Esophagus squamous epithelium (tissue), 5 donors: ENCODE measurements around the gene TAF7. TPM values are rescaled to one million over a fixed set of nuclear protein-coding genes. Genes with fewer than 3 reads are reported as not detected.

Experiments
- DNase-seq: peaks from one replicate; lab custom pipeline; 2025; lab: John Stamatoyannopoulos, UW
- H3K27ac ChIP-seq, 4 donors: fragments of 200-600 bp; sonication (generic); one replicate each; pipeline ENCODE4 v1.5.1; 2016 to 2019; ENCODE audit warnings: mild to moderate bottlenecking in 1 of 4
- H3K27me3 ChIP-seq, 4 donors: fragments of 200-600 bp; sonication (generic); 1 replicate in 3 of 4; 2 replicates in 1 of 4; pipeline versions ENCODE4 v1.5.1 to v1.6.0; 2017 to 2021; ENCODE audit warnings: antibody characterized with exemption in 1 of 4
- H3K36me3 ChIP-seq, 3 donors: fragments of 200-600 bp; sonication (generic); one replicate each; pipeline ENCODE4 v1.5.1; 2016 to 2019
- H3K4me1 ChIP-seq, 3 donors: fragments of 200-600 bp; sonication (generic); one replicate each; pipeline ENCODE4 v1.5.1; 2017 to 2019
- H3K4me3 ChIP-seq, 4 donors: fragments of 200-600 bp; sonication (generic); 1 replicate in 3 of 4; 2 replicates in 1 of 4; pipeline ENCODE4 v1.5.1; 2016 to 2019; ENCODE audit warnings: mild to moderate bottlenecking in 2 of 4, moderate library complexity in 1 of 4
- H3K9me3 ChIP-seq, 3 donors: fragments of 200-600 bp; sonication (generic); one replicate each; pipeline ENCODE4 v1.5.1; 2016 to 2019
- CTCF ChIP-seq, 6 experiments: fragments of 450-650 bp in 4 of 6; fragments of 200-600 bp in 2 of 6; sonication (generic) in 2 of 6; IDR thresholded peaks; one replicate each; pipeline ENCODE4 v1.5.1; 2016 to 2019; ENCODE audit warnings: antibody characterized with exemption in 6 of 6, mild to moderate bottlenecking in 4 of 6, moderate library complexity in 4 of 6
- POLR2A ChIP-seq, 4 donors: fragments of 450-650 bp; IDR thresholded peaks; one replicate each; pipeline ENCODE4 v1.6.1; 2017; ENCODE audit warnings: antibody characterized with exemption in 4 of 4, mild to moderate bottlenecking in 4 of 4, moderate library complexity in 3 of 4
- WGBS, 2 donors: methylation state at CpG; one replicate each; pipeline ENCODE4 v1.1.5; 2018; 5-methylcytosine and 5-hydroxymethylcytosine counted together
- intact Hi-C: fragments of 100-400 bp; cut with DNase I; formaldehyde crosslinking; loops from one replicate; pipeline ENCODE4 v1.15.0; 2022
- total RNA-seq, 4 donors: library from RNA; depleted of rRNA; stranded (reverse); fragments of >200 nt; gene quantifications; one replicate each; pipeline ENCODE4 v1.1.0, GENCODE V29; 2016
- donor health status: DM: yes; HTN: yes; CAD: no.

The TAF7 gene
- total RNA-seq, 4 donors from 2014 or later: 29.8 to 42.3 (median 35.6) TPM

GRCh38 chr5:141303756-141304155 lies 16.8 kb downstream of the TAF7 start, which contains the start of gene SLC25A2:
Gene SLC25A2, minus strand, starts transcription at chr5:141304049. Its CDS starts 184 bp downstream, at chr5:141303865.
- no peak for TF ChIP-seq POLR2A (IDR thresholded peaks at IDR 0.05)
- no peak for TF ChIP-seq CTCF (IDR thresholded peaks at IDR 0.05)
- H3K36me3 ChIP-seq: peaks cover 0 to 7% (median 0%) of the 10 kb centered on the region in 3 donors
- H3K4me1 ChIP-seq: no peaks in the 10 kb centered on the region
- peak within 1 kb of the TSS in 1 of 4 donors; percentile 10 for H3K4me3 ChIP-seq
- H3K27me3 ChIP-seq: no peaks in the 10 kb centered on the region
- intact Hi-C loops: no loop called here
- 48 to 57% methylated on average over 5 to 11 of the region's 36 CpGs for WGBS, 2 donors
- H3K9me3 ChIP-seq: peaks cover 0 to 100% (median 85%) of the 10 kb centered on the region in 3 donors
- DNase-seq: no peak
- no peak within 1 kb of the TSS for H3K27ac ChIP-seq

GRCh38 chr5:141298376-141298775 lies 22.2 kb downstream of the TAF7 start:
- TF ChIP-seq CTCF (IDR thresholded peaks at IDR 0.05): no peak
- no peak for TF ChIP-seq POLR2A (IDR thresholded peaks at IDR 0.05)
- Histone ChIP-seq H3K4me1 (no peaks in the 10 kb centered on the region), H3K4me3 (no peak overlapping the region), H3K27ac (no peak overlapping the region), H3K9me3 (peaks cover 0 to 100% (median 69%) of the 10 kb centered on the region in 3 donors), H3K36me3 (peaks cover 0 to 16% (median 0%) of the 10 kb centered on the region in 3 donors), H3K27me3 (no peaks in the 10 kb centered on the region)
- DNase-seq: no peak
- 86 to 96% methylated on average over 4 of the region's 4 CpGs for WGBS, 2 donors
- intact Hi-C loops: no loop called here

- intact Hi-C loops: no loop called here
- WGBS, 2 donors: 31 to 54% methylated on average over 3 of the region's 3 CpGs
- H3K4me1 ChIP-seq: no peaks in the 10 kb centered on the region
- H3K27ac ChIP-seq: no peak overlapping the region
- no peak for TF ChIP-seq POLR2A (IDR thresholded peaks at IDR 0.05)
- no peak for TF ChIP-seq CTCF (IDR thresholded peaks at IDR 0.05)
- no peak overlapping the region for H3K4me3 ChIP-seq
- peaks cover 0 to 100% (median 87%) of the 10 kb centered on the region in 3 donors for H3K9me3 ChIP-seq
- no peaks in the 10 kb centered on the region for H3K27me3 ChIP-seq
- no peaks in the 10 kb centered on the region for H3K36me3 ChIP-seq
- DNase-seq: no peak
Observed at GRCh38 chr5:141272906-141273305, 47.7 kb downstream of the TAF7 start.

DNA sequence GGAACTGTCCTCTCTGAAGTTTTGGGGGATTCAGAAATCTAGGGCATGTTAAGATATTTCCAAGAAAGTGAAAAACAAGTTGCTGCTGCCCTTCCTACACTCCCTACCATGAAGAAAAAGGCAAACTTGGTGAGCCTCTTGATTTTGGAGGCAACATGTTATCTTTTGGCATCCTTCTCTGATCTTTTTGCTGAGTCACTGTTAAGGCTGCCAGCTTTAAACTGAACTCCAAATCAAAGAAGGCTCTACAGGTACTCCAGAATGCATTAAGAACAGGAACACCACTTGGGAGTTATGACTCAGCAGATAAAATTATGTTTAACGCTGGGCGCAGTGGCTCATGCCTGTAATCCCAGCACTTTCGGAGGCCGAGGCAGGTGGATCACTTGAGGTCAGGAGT lies 51.4 kb downstream of the TAF7 start:
- no peak for TF ChIP-seq CTCF (IDR thresholded peaks at IDR 0.05)
- TF ChIP-seq POLR2A (IDR thresholded peaks at IDR 0.05): no peak
- peaks cover 3 to 100% (median 93%) of the 10 kb centered on the region in 3 donors for H3K9me3 ChIP-seq
- intact Hi-C loops: no loop called here

More for the DNA sequence above, 51.4 kb downstream of the TAF7 start:
- no peaks in the 10 kb centered on the region for H3K4me1 ChIP-seq
- H3K4me3 ChIP-seq: no peak overlapping the region
- H3K27me3 ChIP-seq: no peaks in the 10 kb centered on the region
- no peak overlapping the region for H3K27ac ChIP-seq
- 90 to 97% methylated on average over 4 of the region's 4 CpGs for WGBS, 2 donors
- no peak for DNase-seq
- no peaks in the 10 kb centered on the region for H3K36me3 ChIP-seq

Other genes starting within 250 kb of the TAF7 start
- gene PCDHB2, start 226.2 kb downstream of the TAF7 start, total RNA-seq: 1 to 10 TPM in 2 of 4 donors, under 1 TPM in 2; 0.53 to 2.3 (median 0.97) TPM
- under 1 TPM; 0.30 to 0.76 (median 0.71) TPM for gene PCDHB3, start 220.3 kb downstream of the TAF7 start, total RNA-seq
- 1 to 10 TPM in 2 of 4 donors, under 1 TPM in 2; 0.30 to 2.4 (median 1.3) TPM for gene PCDHB4, start 199.0 kb downstream of the TAF7 start, total RNA-seq
- 1 to 10 TPM in 2 of 4 donors, under 1 TPM in 2; 0.11 to 1.3 (median 0.86) TPM for gene PCDHB5, start 185.6 kb downstream of the TAF7 start, total RNA-seq
- under 1 TPM in 1 of 4 donors, not detected in 3; 0.19 TPM for gene PCDHB6, start 170.7 kb downstream of the TAF7 start, total RNA-seq
- under 1 TPM in 3 of 4 donors, not detected in 1; 0.76 to 0.95 (median 0.87) TPM for gene PCDHB7, start 148.1 kb downstream of the TAF7 start, total RNA-seq
- gene PCDHB8, start 143.0 kb downstream of the TAF7 start, total RNA-seq: under 1 TPM in 3 of 4 donors, not detected in 1; 0.09 to 0.38 (median 0.32) TPM
- gene PCDHB16, start 138.4 kb downstream of the TAF7 start, total RNA-seq: 1 to 10 TPM in 1 of 4 donors, under 1 TPM in 3; 0.11 to 1.3 (median 0.61) TPM
- under 1 TPM in 3 of 4 donors, not detected in 1; 0.30 to 0.57 (median 0.44) TPM for gene PCDHB9, start 133.6 kb downstream of the TAF7 start, total RNA-seq
- gene PCDHB10, start 128.4 kb downstream of the TAF7 start, total RNA-seq: 1 to 10 TPM in 2 of 4 donors, under 1 TPM in 2; 0.26 to 1.3 (median 0.76) TPM
- gene PCDHB11, start 121.2 kb downstream of the TAF7 start, total RNA-seq: 1 to 10 TPM in 1 of 4 donors, under 1 TPM in 3; 0.26 to 2.1 (median 0.49) TPM
- 1 to 10 TPM in 3 of 4 donors, under 1 TPM in 1; 0.22 to 2.6 (median 1.6) TPM for gene PCDHB12, start 112.1 kb downstream of the TAF7 start, total RNA-seq
- 1 to 10 TPM; 2.0 to 2.7 (median 2.3) TPM for gene PCDHB13, start 106.9 kb downstream of the TAF7 start, total RNA-seq
- gene PCDHB14, start 97.4 kb downstream of the TAF7 start, total RNA-seq: 1 to 10 TPM; 1.5 to 2.9 (median 2.4) TPM
- 1 to 10 TPM in 2 of 4 donors, under 1 TPM in 2; 0.09 to 1.3 (median 1.0) TPM for gene PCDHB15, start 75.4 kb downstream of the TAF7 start, total RNA-seq
- 1 to 10 TPM in 1 of 4 donors, under 1 TPM in 3; 0.29 to 2.2 (median 0.87) TPM for gene SLC25A2, start 16.7 kb downstream of the TAF7 start, total RNA-seq
- gene PCDHGA1, start 9.7 kb upstream of the TAF7 start, total RNA-seq: under 1 TPM; 0.19 to 0.66 (median 0.34) TPM
- gene PCDHGA2, start 18.0 kb upstream of the TAF7 start, total RNA-seq: 1 to 10 TPM in 1 of 4 donors, under 1 TPM in 3; 0.15 to 2.9 (median 0.61) TPM
- gene PCDHGA3, start 23.0 kb upstream of the TAF7 start, total RNA-seq: 1 to 10 TPM in 1 of 4 donors, under 1 TPM in 3; 0.45 to 1.5 (median 0.52) TPM
- 1 to 10 TPM in 3 of 4 donors, under 1 TPM in 1; 0.29 to 1.9 (median 1.5) TPM for gene PCDHGB1, start 29.3 kb upstream of the TAF7 start, total RNA-seq
- 1 to 10 TPM in 2 of 4 donors, under 1 TPM in 2; 0.12 to 2.9 (median 1.1) TPM for gene PCDHGA4, start 34.2 kb upstream of the TAF7 start, total RNA-seq
- gene PCDHGB2, start 39.2 kb upstream of the TAF7 start, total RNA-seq: 1 to 10 TPM in 3 of 4 donors, under 1 TPM in 1; 0.09 to 2.9 (median 1.8) TPM
- 1 to 10 TPM in 3 of 4 donors, under 1 TPM in 1; 0.38 to 2.3 (median 1.8) TPM for gene PCDHGA5, start 43.4 kb upstream of the TAF7 start, total RNA-seq
- gene PCDHGB3, start 49.5 kb upstream of the TAF7 start, total RNA-seq: 1 to 10 TPM in 3 of 4 donors, under 1 TPM in 1; 0.26 to 2.7 (median 2.2) TPM
- gene PCDHGA6, start 53.1 kb upstream of the TAF7 start, total RNA-seq: 1 to 10 TPM in 3 of 4 donors, under 1 TPM in 1; 0.76 to 2.9 (median 2.0) TPM
- 1 to 10 TPM in 3 of 4 donors, under 1 TPM in 1; 0.32 to 3.2 (median 2.5) TPM for gene PCDHGA7, start 62.0 kb upstream of the TAF7 start, total RNA-seq
- 1 to 10 TPM; 1.2 to 3.8 (median 2.8) TPM for gene PCDHGB4, start 66.9 kb upstream of the TAF7 start, total RNA-seq
- gene PCDHGA8, start 71.8 kb upstream of the TAF7 start, total RNA-seq: 1 to 10 TPM in 3 of 4 donors, under 1 TPM in 1; 0.41 to 1.7 (median 1.4) TPM
- gene PCDHGB5, start 77.2 kb upstream of the TAF7 start, total RNA-seq: 1 to 10 TPM; 5.5 to 7.5 (median 6.7) TPM
- gene PCDHGA9, start 82.0 kb upstream of the TAF7 start, total RNA-seq: 1 to 10 TPM; 3.8 to 5.5 (median 5.1) TPM
- gene PCDHGB6, start 87.2 kb upstream of the TAF7 start, total RNA-seq: 1 to 10 TPM; 1.4 to 5.7 (median 4.2) TPM
- gene PCDHGA10, start 92.2 kb upstream of the TAF7 start, total RNA-seq: 1 to 10 TPM; 4.1 to 8.0 (median 7.3) TPM
- 10 to 100 TPM in 1 of 4 donors, 1 to 10 TPM in 3; 4.1 to 10.9 (median 5.8) TPM for gene PCDHGB7, start 96.9 kb upstream of the TAF7 start, total RNA-seq
- 1 to 10 TPM; 1.1 to 4.2 (median 3.5) TPM for gene PCDHGA11, start 100.3 kb upstream of the TAF7 start, total RNA-seq
- 1 to 10 TPM; 2.0 to 8.0 (median 2.5) TPM for gene PCDHGA12, start 109.7 kb upstream of the TAF7 start, total RNA-seq
- gene PCDHGC3, start 155.2 kb upstream of the TAF7 start, total RNA-seq: 10 to 100 TPM; 36.6 to 52.5 (median 38.6) TPM
- 1 to 10 TPM in 3 of 4 donors, under 1 TPM in 1; 0.21 to 3.3 (median 2.1) TPM for gene PCDHGC4, start 164.2 kb upstream of the TAF7 start, total RNA-seq
- 1 to 10 TPM in 3 of 4 donors, under 1 TPM in 1; 0.26 to 1.7 (median 1.5) TPM for gene PCDHGC5, start 168.3 kb upstream of the TAF7 start, total RNA-seq